ENCODE measurements around the gene CYTH1. TPM values are rescaled to one million over a fixed set of nuclear protein-coding genes. Genes with fewer than 3 reads are reported as not detected.

CYTH1 gene
- total RNA-seq, 1 experiment from 2014 or later = 9.7 TPM

DNA sequence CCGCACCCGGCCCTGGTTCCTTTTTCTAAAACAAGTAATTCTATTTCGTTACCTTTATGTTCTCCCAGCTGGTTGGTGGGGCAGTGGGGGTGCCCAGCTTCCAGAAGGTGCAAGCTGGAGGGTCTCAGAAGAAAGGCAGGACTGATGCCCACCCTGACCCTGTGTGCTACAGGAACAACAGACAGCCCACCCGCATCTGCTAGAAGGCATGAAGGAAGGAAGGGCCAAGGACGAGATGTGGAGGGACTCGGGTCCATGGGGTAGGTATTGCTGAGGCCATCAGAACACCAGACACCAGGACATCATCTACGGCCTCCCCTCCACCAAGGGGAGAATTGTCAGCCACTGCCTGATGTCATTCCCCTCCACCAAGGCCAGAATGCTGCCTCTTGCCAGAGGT, 6.4 kb upstream of the CYTH1 start:
- no peak overlapping the region for H3K4me2 ChIP-seq (ENCODE audit: insufficient read depth, insufficient read length, low read length)
- H3T11ph ChIP-seq (ENCODE audit: low read length) = no peak overlapping the region
- no peak overlapping the region for H4K91ac ChIP-seq (ENCODE audit: insufficient read length, low read depth, low read length)
- H3K4ac ChIP-seq (ENCODE audit: low read depth, low read length) = no peak overlapping the region
- H3K9me3 ChIP-seq (ENCODE audit: control insufficient read depth, low read depth, low read length) = no peaks in the 10 kb centered on the region
- no peak overlapping the region for H3K18ac ChIP-seq (ENCODE audit: insufficient read length, low read depth, low read length)
- no peak overlapping the region for H2BK12ac ChIP-seq (ENCODE audit: insufficient read length, low read depth, low read length)
- no peak for DNase-seq
- no peaks in the 10 kb centered on the region for H3K27me3 Mint-ChIP-seq (ENCODE audit: low read depth)
- no peak overlapping the region for H2BK20ac ChIP-seq (ENCODE audit: low read depth, low read length, poor library complexity, severe bottlenecking)
- no peaks in the 10 kb centered on the region for H3K23me2 ChIP-seq (ENCODE audit: insufficient read length, low read depth, low read length, poor library complexity, severe bottlenecking)
- peaks cover 0 to 36% (median 18%) of the 10 kb centered on the region in 3 experiments; a peak in 4 of 7 replicates for H3K36me3 Mint-ChIP-seq (ENCODE audit: insufficient read depth in 1 of 3, low read depth in 3 of 3)
- no peak overlapping the region for H2AK5ac ChIP-seq (ENCODE audit: insufficient read length, low read length)
- no peaks in the 10 kb centered on the region for H4K20me1 ChIP-seq (ENCODE audit: control insufficient read depth, insufficient read depth, insufficient read length)
- no peaks in the 10 kb centered on the region; the same call in 1 of the 2 replicates for H3K79me2 ChIP-seq (ENCODE audit: insufficient read depth, low read length)
- H3K9me3 Mint-ChIP-seq = no peaks in the 10 kb centered on the region
- no peak overlapping the region for H2BK5ac ChIP-seq (ENCODE audit: insufficient read length, low read length)
- H3K79me1 ChIP-seq (ENCODE audit: insufficient read depth, low read depth, low read length, poor library complexity, severe bottlenecking) = no peaks in the 10 kb centered on the region
- no peak overlapping the region for H3K27ac Mint-ChIP-seq
- H3K23ac ChIP-seq (ENCODE audit: insufficient read length, low read depth, low read length) = no peak overlapping the region
- no peaks in the 10 kb centered on the region; the same call in 1 of the 2 replicates for H3K4me1 ChIP-seq (ENCODE audit: insufficient read depth, low read length)
- H3K4me3 Mint-ChIP-seq = no peak overlapping the region
- TF ChIP-seq, protein P1, sequence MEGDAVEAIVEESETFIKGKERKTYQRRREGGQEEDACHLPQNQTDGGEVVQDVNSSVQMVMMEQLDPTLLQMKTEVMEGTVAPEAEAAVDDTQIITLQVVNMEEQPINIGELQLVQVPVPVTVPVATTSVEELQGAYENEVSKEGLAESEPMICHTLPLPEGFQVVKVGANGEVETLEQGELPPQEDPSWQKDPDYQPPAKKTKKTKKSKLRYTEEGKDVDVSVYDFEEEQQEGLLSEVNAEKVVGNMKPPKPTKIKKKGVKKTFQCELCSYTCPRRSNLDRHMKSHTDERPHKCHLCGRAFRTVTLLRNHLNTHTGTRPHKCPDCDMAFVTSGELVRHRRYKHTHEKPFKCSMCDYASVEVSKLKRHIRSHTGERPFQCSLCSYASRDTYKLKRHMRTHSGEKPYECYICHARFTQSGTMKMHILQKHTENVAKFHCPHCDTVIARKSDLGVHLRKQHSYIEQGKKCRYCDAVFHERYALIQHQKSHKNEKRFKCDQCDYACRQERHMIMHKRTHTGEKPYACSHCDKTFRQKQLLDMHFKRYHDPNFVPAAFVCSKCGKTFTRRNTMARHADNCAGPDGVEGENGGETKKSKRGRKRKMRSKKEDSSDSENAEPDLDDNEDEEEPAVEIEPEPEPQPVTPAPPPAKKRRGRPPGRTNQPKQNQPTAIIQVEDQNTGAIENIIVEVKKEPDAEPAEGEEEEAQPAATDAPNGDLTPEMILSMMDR (conservative IDR thresholded peaks at IDR 0.05) = no peak
- no peak overlapping the region for H2BK120ac ChIP-seq (ENCODE audit: low read depth, low read length, poor library complexity, severe bottlenecking)
- no CpG with 5 or more reads among the region's 7 CpGs for WGBS (ENCODE audit: extremely low coverage, insufficient read length, low lambda C conversion rate)
- H3K14ac ChIP-seq (ENCODE audit: insufficient read depth, low read length) = no peak overlapping the region
- peaks cover 28% of the 10 kb centered on the region in 2 experiments for H3K4me1 Mint-ChIP-seq
- H2AFZ ChIP-seq (ENCODE audit: low read length) = no peak overlapping the region
- no peak overlapping the region for H4K8ac ChIP-seq (replicated peaks; ENCODE audit: insufficient read length, low read depth, low read length)
- no peak overlapping the region for H3K9ac ChIP-seq (ENCODE audit: extremely low read depth, insufficient read length, low read length)
- H2BK15ac ChIP-seq (ENCODE audit: low read depth, low read length) = no peak overlapping the region
- no peak overlapping the region for H3K27ac ChIP-seq (ENCODE audit: insufficient read length, low read depth, low read length)
- no peak overlapping the region for H4K5ac ChIP-seq (ENCODE audit: insufficient read length, low read depth, low read length)
- H3K56ac ChIP-seq (ENCODE audit: insufficient read length, low read depth, low read length) = no peak overlapping the region
- no peaks in the 10 kb centered on the region for H3K27me3 ChIP-seq (ENCODE audit: insufficient read depth, low read length)
